ENCODE data around the gene HARBI1. TPM values are rescaled to one million over a fixed set of nuclear protein-coding genes. Genes with fewer than 3 reads are reported as not detected.

HARBI1 gene
- total and polyA plus RNA-seq, 2 experiments from 2014 or later = 4.4 to 6.5 TPM

DNA sequence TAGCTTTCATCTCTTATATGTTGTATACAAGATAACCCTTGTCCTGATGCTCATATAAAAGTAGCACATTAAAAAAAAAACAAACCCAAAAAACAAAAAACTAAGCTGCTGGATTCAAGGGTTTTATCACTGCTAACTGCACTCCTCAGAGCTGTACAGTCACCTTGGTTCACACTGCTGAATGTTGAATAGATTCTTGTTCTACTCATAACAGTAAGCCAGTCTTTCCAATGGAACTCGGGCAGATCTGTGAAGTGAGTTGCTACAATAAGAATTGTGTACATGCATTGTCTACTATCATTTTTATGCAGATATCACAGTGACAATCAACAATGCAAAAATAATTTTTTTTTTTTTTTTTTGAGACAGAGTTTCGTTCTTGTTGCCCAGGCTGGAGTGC lies 4.7 kb downstream of the HARBI1 start:
- 92% methylated on average over 2 of the region's 2 CpGs for WGBS (ENCODE audit: low lambda C conversion rate, missing lambda C conversion rate)
- no peak overlapping the region for H3K27ac ChIP-seq
- no peaks in the 10 kb centered on the region for H3K9me3 ChIP-seq (ENCODE audit: low read depth)

GRCh38 chr11:46611526-46612304 lies 5.3 kb downstream of the HARBI1 start:
- no peaks in the 10 kb centered on the region for H3K9me3 ChIP-seq (ENCODE audit: low read depth)
- no peak overlapping the region for H3K27ac ChIP-seq
- DNase-seq (ENCODE audit: low spot score) = no peak
- WGBS (ENCODE audit: low lambda C conversion rate, missing lambda C conversion rate) = 81% methylated on average over 5 of the region's 5 CpGs
- TF ChIP-seq EZH2 (IDR thresholded peaks at IDR 0.05; ENCODE audit: borderline replicate concordance) (no peak), EZH2phosphoT487 (IDR thresholded peaks at IDR 0.05; ENCODE audit: low read depth, severe bottlenecking, unreplicated experiment) (no peak)
- TF ChIP-seq, protein P1, sequence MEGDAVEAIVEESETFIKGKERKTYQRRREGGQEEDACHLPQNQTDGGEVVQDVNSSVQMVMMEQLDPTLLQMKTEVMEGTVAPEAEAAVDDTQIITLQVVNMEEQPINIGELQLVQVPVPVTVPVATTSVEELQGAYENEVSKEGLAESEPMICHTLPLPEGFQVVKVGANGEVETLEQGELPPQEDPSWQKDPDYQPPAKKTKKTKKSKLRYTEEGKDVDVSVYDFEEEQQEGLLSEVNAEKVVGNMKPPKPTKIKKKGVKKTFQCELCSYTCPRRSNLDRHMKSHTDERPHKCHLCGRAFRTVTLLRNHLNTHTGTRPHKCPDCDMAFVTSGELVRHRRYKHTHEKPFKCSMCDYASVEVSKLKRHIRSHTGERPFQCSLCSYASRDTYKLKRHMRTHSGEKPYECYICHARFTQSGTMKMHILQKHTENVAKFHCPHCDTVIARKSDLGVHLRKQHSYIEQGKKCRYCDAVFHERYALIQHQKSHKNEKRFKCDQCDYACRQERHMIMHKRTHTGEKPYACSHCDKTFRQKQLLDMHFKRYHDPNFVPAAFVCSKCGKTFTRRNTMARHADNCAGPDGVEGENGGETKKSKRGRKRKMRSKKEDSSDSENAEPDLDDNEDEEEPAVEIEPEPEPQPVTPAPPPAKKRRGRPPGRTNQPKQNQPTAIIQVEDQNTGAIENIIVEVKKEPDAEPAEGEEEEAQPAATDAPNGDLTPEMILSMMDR (IDR thresholded peaks at IDR 0.05; ENCODE audit: poor library complexity) = no peak
- no peaks in the 10 kb centered on the region for H3K9me2 ChIP-seq (replicated peaks; ENCODE audit: insufficient read depth)
- no peak overlapping the region for H2AFZ ChIP-seq
- peaks cover 34% of the 10 kb centered on the region for H3K79me2 ChIP-seq
- no peak overlapping the region for H3K4me3 ChIP-seq
- no peaks in the 10 kb centered on the region for H3K36me3 ChIP-seq (replicated peaks; ENCODE audit: insufficient read depth, low read depth)
- H3K4me2 ChIP-seq = peak overlapping the region; percentile 32
- H3K4me1 ChIP-seq (ENCODE audit: insufficient read depth) = peaks cover 16% of the 10 kb centered on the region
- H4K20me1 ChIP-seq (ENCODE audit: insufficient read depth, poor library complexity, severe bottlenecking) = no peaks in the 10 kb centered on the region
- H3K27me3 ChIP-seq = no peaks in the 10 kb centered on the region

More for the DNA sequence above, 4.7 kb downstream of the HARBI1 start:
- H3K79me2 ChIP-seq = peaks cover 34% of the 10 kb centered on the region
- no peak overlapping the region for H3K4me3 ChIP-seq
- no peaks in the 10 kb centered on the region for H3K9me2 ChIP-seq (replicated peaks; ENCODE audit: insufficient read depth)
- H3K4me1 ChIP-seq (ENCODE audit: insufficient read depth) = peaks cover 16% of the 10 kb centered on the region
- TF ChIP-seq, protein P1 (IDR thresholded peaks at IDR 0.05; ENCODE audit: poor library complexity) = no peak
- TF ChIP-seq EZH2phosphoT487 (IDR thresholded peaks at IDR 0.05; ENCODE audit: low read depth, severe bottlenecking, unreplicated experiment) (no peak), EZH2 (IDR thresholded peaks at IDR 0.05; ENCODE audit: borderline replicate concordance) (no peak)
- H3K36me3 ChIP-seq (replicated peaks; ENCODE audit: insufficient read depth, low read depth) = no peaks in the 10 kb centered on the region
- DNase-seq (ENCODE audit: low spot score) = no peak
- H2AFZ ChIP-seq = no peak overlapping the region
- H4K20me1 ChIP-seq (ENCODE audit: insufficient read depth, poor library complexity, severe bottlenecking) = no peaks in the 10 kb centered on the region
- no peaks in the 10 kb centered on the region for H3K27me3 ChIP-seq
- peak overlapping the region; percentile 32 for H3K4me2 ChIP-seq

DNA sequence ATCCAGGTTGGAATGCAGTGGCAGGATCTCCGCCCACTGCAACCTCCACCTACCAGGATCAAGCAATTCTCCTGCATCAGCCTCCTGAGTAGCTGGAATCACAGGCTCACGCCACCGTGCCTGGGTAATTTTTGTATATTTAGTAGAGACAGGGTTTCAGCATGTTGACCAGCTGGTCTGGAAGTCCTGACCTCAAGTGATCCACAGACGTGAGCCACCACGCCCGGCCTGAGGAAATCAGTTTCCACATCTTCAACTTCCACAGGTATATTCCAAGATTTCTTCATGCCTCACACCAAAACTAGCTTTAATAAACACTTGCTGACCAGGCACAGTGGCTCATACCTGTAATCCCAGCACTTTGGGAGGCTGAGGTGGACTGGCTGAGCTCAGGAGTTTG lies 7.6 kb downstream of the HARBI1 start:
- Histone ChIP-seq H3K79me2 (peaks cover 17% of the 10 kb centered on the region), H3K27ac (no peak overlapping the region), H3K9me3 (ENCODE audit: low read depth) (no peaks in the 10 kb centered on the region), H3K4me1 (ENCODE audit: insufficient read depth) (peaks cover 8% of the 10 kb centered on the region), H3K4me2 (no peak overlapping the region), H3K9me2 (replicated peaks; ENCODE audit: insufficient read depth) (no peaks in the 10 kb centered on the region), H3K4me3 (no peak overlapping the region), H4K20me1 (ENCODE audit: insufficient read depth, poor library complexity, severe bottlenecking) (no peaks in the 10 kb centered on the region), H3K27me3 (no peaks in the 10 kb centered on the region), H3K36me3 (replicated peaks; ENCODE audit: insufficient read depth, low read depth) (no peaks in the 10 kb centered on the region), H2AFZ (no peak overlapping the region)
- TF ChIP-seq EZH2phosphoT487 (IDR thresholded peaks at IDR 0.05; ENCODE audit: low read depth, severe bottlenecking, unreplicated experiment) (no peak), EZH2 (IDR thresholded peaks at IDR 0.05; ENCODE audit: borderline replicate concordance) (no peak)
- TF ChIP-seq, protein P1 (IDR thresholded peaks at IDR 0.05; ENCODE audit: poor library complexity) = no peak
- 98% methylated on average over 6 of the region's 6 CpGs for WGBS (ENCODE audit: low lambda C conversion rate, missing lambda C conversion rate)
- no peak for DNase-seq (ENCODE audit: low spot score)
